ENCODE results near the gene VAV2.

DNA sequence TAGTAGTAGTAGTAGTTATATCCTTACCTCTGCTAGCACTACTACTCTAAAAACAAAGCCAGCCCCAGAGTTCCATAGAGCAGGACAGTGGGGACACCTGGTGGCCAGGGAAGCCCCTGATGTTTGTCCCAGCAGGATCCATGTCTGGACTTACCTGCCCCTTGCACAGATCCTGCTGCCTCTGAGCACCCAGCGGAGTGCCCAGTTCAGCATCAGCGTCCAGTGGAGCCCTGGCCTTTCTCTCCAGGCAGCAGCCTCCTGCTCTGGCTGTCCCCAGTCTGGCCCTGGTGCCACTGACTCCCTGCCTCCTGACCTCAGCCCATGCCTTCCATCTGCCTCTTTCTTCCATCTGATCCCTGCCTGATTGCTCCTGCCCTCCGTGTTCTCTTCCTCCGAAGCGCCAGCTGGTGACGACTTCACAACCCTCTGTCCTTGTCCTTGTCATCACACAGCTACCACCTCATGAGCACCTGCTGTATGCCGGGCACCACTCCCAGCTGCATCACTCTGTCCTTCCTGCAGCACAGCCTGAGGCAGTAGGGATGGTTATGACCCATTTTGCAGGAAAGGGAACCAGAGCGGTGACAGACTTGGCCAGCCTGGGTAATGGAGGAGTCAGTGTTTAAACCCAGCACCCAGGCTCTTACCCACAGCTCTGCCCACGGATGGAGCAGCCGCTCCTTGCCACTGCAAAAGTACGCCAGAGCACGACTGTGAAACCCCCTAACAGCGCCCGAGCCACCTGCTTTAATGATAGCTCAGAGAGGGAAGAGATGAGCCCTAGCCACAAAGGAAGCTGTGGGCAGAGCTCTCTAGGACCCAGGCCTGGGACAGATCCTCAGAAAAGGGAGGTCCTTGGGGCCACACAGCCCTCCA lies 265.5 kb downstream of the VAV2 start:
- TF ChIP-seq CTCF (IDR thresholded peaks at IDR 0.05): peak; percentile 48; the same call in 2 of the 3 replicates
- TF ChIP-seq MAFK (IDR thresholded peaks at IDR 0.05; ENCODE audit: partially characterized antibody): no peak

All from A549 (cell line).